ENCODE data around the gene GOSR1.
A peak's percentile ranks its signal among the peaks of the same experiment; 100 is the strongest.
"Not testable (repeated sequence)": the region's sequence is repeated elsewhere in the genome, so short reads cannot be mapped to it uniquely, and the experiment has no call there.

Gene GOSR1

GRCh38 chr17:30547778-30548573 is 70.8 kb downstream of the GOSR1 start:
- DNase-seq (ENCODE audit: low spot score): no peak

GRCh38 chr17:30549181-30549580 is 72.0 kb downstream of the GOSR1 start:
- not testable (repeated sequence) for DNase-seq (ENCODE audit: low spot score)

- no peak for DNase-seq (ENCODE audit: low spot score)
Observed at GRCh38 chr17:30549864-30550511, 72.8 kb downstream of the GOSR1 start.

- peak; percentile 19 for DNase-seq (ENCODE audit: low spot score)
Observed at GRCh38 chr17:30550512-30551273, 73.5 kb downstream of the GOSR1 start.

- not testable (repeated sequence) for DNase-seq (ENCODE audit: low spot score)
Observed at GRCh38 chr17:30551274-30551995, 74.2 kb downstream of the GOSR1 start.

GRCh38 chr17:30551996-30552339 is 74.8 kb downstream of the GOSR1 start:
- DNase-seq (ENCODE audit: low spot score): no peak

GRCh38 chr17:30552994-30553566 is 75.9 kb downstream of the GOSR1 start:
- DNase-seq (ENCODE audit: low spot score): no peak

- not testable (repeated sequence) for DNase-seq (ENCODE audit: low spot score)
Observed at GRCh38 chr17:30553823-30554440, 76.7 kb downstream of the GOSR1 start.

- DNase-seq (ENCODE audit: low spot score): no peak
Observed at GRCh38 chr17:30554839-30555751, 77.9 kb downstream of the GOSR1 start.

- DNase-seq (ENCODE audit: low spot score): no peak
Observed at GRCh38 chr17:30555942-30556341, 78.7 kb downstream of the GOSR1 start.

GRCh38 chr17:30556374-30557332 is 79.4 kb downstream of the GOSR1 start:
- no peak for DNase-seq (ENCODE audit: low spot score)

GRCh38 chr17:30557916-30558685 is 80.9 kb downstream of the GOSR1 start:
- DNase-seq (ENCODE audit: low spot score): no peak

- no peak for DNase-seq (ENCODE audit: low spot score)
Observed at GRCh38 chr17:30558686-30559545, 81.7 kb downstream of the GOSR1 start.

GRCh38 chr17:30559656-30560055 is 82.4 kb downstream of the GOSR1 start:
- no peak for DNase-seq (ENCODE audit: low spot score)

- DNase-seq (ENCODE audit: low spot score): not testable (repeated sequence)
Observed at GRCh38 chr17:30560117-30561026, 83.2 kb downstream of the GOSR1 start.

GRCh38 chr17:30561766-30562165 is 84.6 kb downstream of the GOSR1 start:
- DNase-seq (ENCODE audit: low spot score): not testable (repeated sequence)
